ENCODE results near the gene MCC. TPM values are rescaled to one million over a fixed set of nuclear protein-coding genes. Genes with fewer than 3 reads are reported as not detected.

MCC gene
- polyA plus RNA-seq, 2 of the 4 experiments (the other 2 are of a cell fraction) = 0.09 to 0.10 TPM

- FAIRE-seq = no peak
- Histone ChIP-seq H3K27ac (no peak overlapping the region), H3K9me3 (no peaks in the 10 kb centered on the region), H3K4me1 (no peaks in the 10 kb centered on the region), H3K4me3 (no peak overlapping the region), H3K4me2 (no peak overlapping the region)
- CTCF ChIA-PET = interaction anchor here (1.7 kb wide), 1 partner anchor 98 kb away, joined by 5 read pairs; no protein-coding TSS in a partner anchor
- WGBS (ENCODE audit: missing lambda C conversion rate) = 34% methylated on average over 3 of the region's 3 CpGs
- POLR2A ChIA-PET = no interaction called here
- ATAC-seq = no peak
- no peak for DNase-seq (ENCODE audit: low read depth in 1 of 2, low spot score in 1 of 2)
- TF ChIP-seq MAZ (IDR thresholded peaks at IDR 0.05; ENCODE audit: borderline replicate concordance, low read depth, low read length) (no peak), ZNF302 (CRISPR knock-in tag; IDR thresholded peaks at IDR 0.05) (no peak), ESRRA (IDR thresholded peaks at IDR 0.05; ENCODE audit: borderline replicate concordance, low read length) (no peak), RARB (CRISPR knock-in tag; IDR thresholded peaks at IDR 0.05) (no peak), ZC3H11A (IDR thresholded peaks at IDR 0.05) (no peak), GATA3 (IDR thresholded peaks at IDR 0.05; ENCODE audit: borderline replicate concordance) (no peak), HEYL (CRISPR knock-in tag; IDR thresholded peaks at IDR 0.05) (no peak)
Measured at GRCh38 chr5:113093558-113093957, 394.7 kb downstream of the MCC start.

- ChIA-PET CTCF (no interaction called here), POLR2A (no interaction called here)
- TF ChIP-seq BHLHE40 (IDR thresholded peaks at IDR 0.05; ENCODE audit: low read depth, low read length) = no peak
- TF ChIP-seq MAZ (IDR thresholded peaks at IDR 0.05; ENCODE audit: borderline replicate concordance, low read depth, low read length) = no peak
- TF ChIP-seq CHD4 (IDR thresholded peaks at IDR 0.05; ENCODE audit: borderline replicate concordance) = no peak
- no peak for TF ChIP-seq SMC3 (IDR thresholded peaks at IDR 0.05)
- no peak for TF ChIP-seq ZNF302 (CRISPR knock-in tag; IDR thresholded peaks at IDR 0.05)
- no peak for TF ChIP-seq SREBF2 (IDR thresholded peaks at IDR 0.05)
- no peak for TF ChIP-seq ZFP36 (IDR thresholded peaks at IDR 0.05; ENCODE audit: borderline replicate concordance, partially characterized antibody)
- TF ChIP-seq RARB (CRISPR knock-in tag; IDR thresholded peaks at IDR 0.05) = no peak
- TF ChIP-seq FOSL2 (IDR thresholded peaks at IDR 0.05) = no peak
- TF ChIP-seq FOSL2 (CRISPR knock-in tag; IDR thresholded peaks at IDR 0.05) = no peak
- no peak for TF ChIP-seq NFE2L2 (conservative IDR thresholded peaks at IDR 0.05; ENCODE audit: low read length)
- TF ChIP-seq JUN (IDR thresholded peaks at IDR 0.05) = no peak
- no peak for TF ChIP-seq JUNB (IDR thresholded peaks at IDR 0.05)
- TF ChIP-seq FOSB (CRISPR knock-in tag; IDR thresholded peaks at IDR 0.05) = no peak
- TF ChIP-seq FOXS1 (CRISPR knock-in tag; IDR thresholded peaks at IDR 0.05) = no peak
- FAIRE-seq (no peak), DNase-seq (ENCODE audit: low read depth in 1 of 2, low spot score in 1 of 2) (no peak), ATAC-seq (no peak)
- H3K4me3 ChIP-seq = no peak overlapping the region
- whole genome bisulfite sequencing (ENCODE audit: missing lambda C conversion rate) = 35% methylated on average over 4 of the region's 4 CpGs
- H3K4me1 ChIP-seq = no peaks in the 10 kb centered on the region
- H3K27ac ChIP-seq = no peak overlapping the region
- H3K9me3 ChIP-seq = no peaks in the 10 kb centered on the region
- H3K4me2 ChIP-seq = no peak overlapping the region
Measured at GRCh38 chr5:113092683-113093082, 395.6 kb downstream of the MCC start.

- WGBS (ENCODE audit: missing lambda C conversion rate) = 93% methylated on average over 3 of the region's 3 CpGs
- ChIA-PET POLR2A (no interaction called here), CTCF (no interaction called here)
Measured at GRCh38 chr5:113091622-113092021, 396.6 kb downstream of the MCC start.

More at GRCh38 chr5:113091622-113092021, 396.6 kb downstream of the MCC start:
- TF ChIP-seq ZC3H11A (IDR thresholded peaks at IDR 0.05) (no peak), NFE2L2 (conservative IDR thresholded peaks at IDR 0.05; ENCODE audit: low read length) (no peak), CEBPB (IDR thresholded peaks at IDR 0.05) (no peak), HES2 (IDR thresholded peaks at IDR 0.05) (no peak), BCL3 (IDR thresholded peaks at IDR 0.05) (no peak), HOXB13 (CRISPR knock-in tag; IDR thresholded peaks at IDR 0.05; ENCODE audit: low read depth) (no peak), ZFP36 (IDR thresholded peaks at IDR 0.05; ENCODE audit: borderline replicate concordance, partially characterized antibody) (no peak), SREBF2 (IDR thresholded peaks at IDR 0.05) (no peak), E2F6 (IDR thresholded peaks at IDR 0.05; ENCODE audit: borderline replicate concordance, low read depth) (no peak), JUN (IDR thresholded peaks at IDR 0.05) (no peak), EP300 (IDR thresholded peaks at IDR 0.05) (no peak), REST (IDR thresholded peaks at IDR 0.05) (no peak), CHD4 (IDR thresholded peaks at IDR 0.05; ENCODE audit: borderline replicate concordance) (no peak)
- H3K4me1 ChIP-seq = no peaks in the 10 kb centered on the region
- ATAC-seq = no peak
- H3K9me3 ChIP-seq = no peaks in the 10 kb centered on the region
- H3K27ac ChIP-seq = no peak overlapping the region
- H3K4me3 ChIP-seq = no peak overlapping the region
- no peak for FAIRE-seq
- H3K4me2 ChIP-seq = no peak overlapping the region
- no peak for DNase-seq (ENCODE audit: low read depth in 1 of 2, low spot score in 1 of 2)

Measured in A549 (cell line).